ENCODE data around the gene JMJD4.

JMJD4 gene

GRCh38 chr1:227780101-227781044, 45.3 kb upstream of the JMJD4 start:
- Histone ChIP-seq H2AFZ (ENCODE audit: low read depth, low read length) (no peak overlapping the region), H3K79me2 (ENCODE audit: insufficient read depth, low read length) (no peaks in the 10 kb centered on the region), H3K36me3 (ENCODE audit: insufficient read depth, low read length) (peaks cover 50% of the 10 kb centered on the region), H3K4me1 (ENCODE audit: insufficient read depth, low read length) (no peaks in the 10 kb centered on the region), H3K27ac (ENCODE audit: low read length) (no peak overlapping the region), H3K9ac (ENCODE audit: low read depth, low read length) (no peak overlapping the region), H3K4me2 (ENCODE audit: insufficient read depth, low read length) (no peak overlapping the region), H4K20me1 (ENCODE audit: insufficient read depth, low read length) (peaks cover 16% of the 10 kb centered on the region; the same call in 1 of the 2 replicates), H3K27me3 (ENCODE audit: insufficient read depth, low read length, poor library complexity) (no peaks in the 10 kb centered on the region), H3K9me3 (ENCODE audit: insufficient read depth, low read length, severe bottlenecking) (no peaks in the 10 kb centered on the region), H3K4me3 (ENCODE audit: low read depth in 1 of 2, low read length in 2 of 2) (no peak overlapping the region)
- TF ChIP-seq EZH2 (IDR thresholded peaks at IDR 0.05; ENCODE audit: borderline replicate concordance, low read depth, low read length, severe bottlenecking) (no peak), CTCF (IDR thresholded peaks at IDR 0.05; ENCODE audit: borderline replicate concordance, extremely low read depth, low read length, poor library complexity, severe bottlenecking) (no peak)
- ATAC-seq (ENCODE audit: insufficient read depth, low read depth), result no peak
- no peak for DNase-seq

- Histone ChIP-seq H3K4me1 (ENCODE audit: insufficient read depth, low read length) (no peaks in the 10 kb centered on the region), H3K36me3 (ENCODE audit: insufficient read depth, low read length) (peaks cover 55% of the 10 kb centered on the region), H3K4me3 (ENCODE audit: low read depth in 1 of 2, low read length in 2 of 2) (no peak overlapping the region), H3K27me3 (ENCODE audit: insufficient read depth, low read length, poor library complexity) (no peaks in the 10 kb centered on the region), H4K20me1 (ENCODE audit: insufficient read depth, low read length) (peaks cover 16% of the 10 kb centered on the region; the same call in 1 of the 2 replicates), H3K9ac (ENCODE audit: low read depth, low read length) (no peak overlapping the region), H3K4me2 (ENCODE audit: insufficient read depth, low read length) (no peak overlapping the region), H3K79me2 (ENCODE audit: insufficient read depth, low read length) (no peaks in the 10 kb centered on the region), H3K27ac (ENCODE audit: low read length) (no peak overlapping the region), H2AFZ (ENCODE audit: low read depth, low read length) (no peak overlapping the region), H3K9me3 (ENCODE audit: insufficient read depth, low read length, severe bottlenecking) (no peaks in the 10 kb centered on the region)
- ATAC-seq (ENCODE audit: insufficient read depth, low read depth), result no peak
- no peak for TF ChIP-seq EZH2 (IDR thresholded peaks at IDR 0.05; ENCODE audit: borderline replicate concordance, low read depth, low read length, severe bottlenecking)
- no peak for DNase-seq
Measured at GRCh38 chr1:227779685-227780084, 44.6 kb upstream of the JMJD4 start.

GRCh38 chr1:227779021-227779441, 43.9 kb upstream of the JMJD4 start:
- TF ChIP-seq CTCF (IDR thresholded peaks at IDR 0.05; ENCODE audit: borderline replicate concordance, extremely low read depth, low read length, poor library complexity, severe bottlenecking), result no peak
- no peak for TF ChIP-seq EZH2 (IDR thresholded peaks at IDR 0.05; ENCODE audit: borderline replicate concordance, low read depth, low read length, severe bottlenecking)
- peaks cover 16% of the 10 kb centered on the region; the same call in 1 of the 2 replicates for H4K20me1 ChIP-seq (ENCODE audit: insufficient read depth, low read length)
- no peak overlapping the region for H3K4me3 ChIP-seq (ENCODE audit: low read depth in 1 of 2, low read length in 2 of 2)
- DNase-seq (no peak), ATAC-seq (ENCODE audit: insufficient read depth, low read depth) (no peak)
- H3K9ac ChIP-seq (ENCODE audit: low read depth, low read length), result no peak overlapping the region
- H3K27me3 ChIP-seq (ENCODE audit: insufficient read depth, low read length, poor library complexity), result no peaks in the 10 kb centered on the region
- peaks cover 62% of the 10 kb centered on the region for H3K36me3 ChIP-seq (ENCODE audit: insufficient read depth, low read length)
- no peaks in the 10 kb centered on the region for H3K4me1 ChIP-seq (ENCODE audit: insufficient read depth, low read length)
- no peak overlapping the region for H3K4me2 ChIP-seq (ENCODE audit: insufficient read depth, low read length)
- no peaks in the 10 kb centered on the region for H3K9me3 ChIP-seq (ENCODE audit: insufficient read depth, low read length, severe bottlenecking)
- no peak overlapping the region for H3K27ac ChIP-seq (ENCODE audit: low read length)
- no peaks in the 10 kb centered on the region for H3K79me2 ChIP-seq (ENCODE audit: insufficient read depth, low read length)
- no peak overlapping the region for H2AFZ ChIP-seq (ENCODE audit: low read depth, low read length)

GRCh38 chr1:227778401-227778947, 43.4 kb upstream of the JMJD4 start:
- no peaks in the 10 kb centered on the region for H3K9me3 ChIP-seq (ENCODE audit: insufficient read depth, low read length, severe bottlenecking)
- ATAC-seq (ENCODE audit: insufficient read depth, low read depth) (no peak), DNase-seq (no peak)
- H3K4me1 ChIP-seq (ENCODE audit: insufficient read depth, low read length), result no peaks in the 10 kb centered on the region
- no peak overlapping the region for H2AFZ ChIP-seq (ENCODE audit: low read depth, low read length)
- no peak overlapping the region for H3K9ac ChIP-seq (ENCODE audit: low read depth, low read length)
- H3K27me3 ChIP-seq (ENCODE audit: insufficient read depth, low read length, poor library complexity), result no peaks in the 10 kb centered on the region
- TF ChIP-seq EZH2 (IDR thresholded peaks at IDR 0.05; ENCODE audit: borderline replicate concordance, low read depth, low read length, severe bottlenecking), result no peak
- no peak for TF ChIP-seq CTCF (IDR thresholded peaks at IDR 0.05; ENCODE audit: borderline replicate concordance, extremely low read depth, low read length, poor library complexity, severe bottlenecking)
- H3K4me3 ChIP-seq (ENCODE audit: low read depth in 1 of 2, low read length in 2 of 2), result no peak overlapping the region
- H4K20me1 ChIP-seq (ENCODE audit: insufficient read depth, low read length), result peaks cover 16% of the 10 kb centered on the region; the same call in 1 of the 2 replicates
- H3K79me2 ChIP-seq (ENCODE audit: insufficient read depth, low read length), result no peaks in the 10 kb centered on the region
- H3K4me2 ChIP-seq (ENCODE audit: insufficient read depth, low read length), result no peak overlapping the region
- H3K27ac ChIP-seq (ENCODE audit: low read length), result no peak overlapping the region
- H3K36me3 ChIP-seq (ENCODE audit: insufficient read depth, low read length), result peaks cover 67% of the 10 kb centered on the region

Measured in DND-41 (cell line).